ENCODE measurements around the gene ELSPBP1.

- TF ChIP-seq CTCF (IDR thresholded peaks at IDR 0.05; ENCODE audit: extremely low read depth in 1 of 2, insufficient read depth in 1 of 2, low read depth in 1 of 2, low read length in 2 of 2) (no peak), EZH2 (IDR thresholded peaks at IDR 0.05; ENCODE audit: borderline replicate concordance, low read depth, low read length, severe bottlenecking) (no peak), MAX (IDR thresholded peaks at IDR 0.05; ENCODE audit: insufficient read depth, insufficient read length) (no peak), POLR2A (IDR thresholded peaks at IDR 0.05; ENCODE audit: low read depth, low read length) (no peak), POLR2AphosphoS5 (IDR thresholded peaks at IDR 0.05; ENCODE audit: insufficient read depth, low read depth, low read length) (no peak)
These were observed 9.8 kb downstream of the ELSPBP1 start for GRCh38 chr19:48004236-48004635.

Data from endothelial cell of umbilical vein (primary cell).